ENCODE data around the gene ZNF391.
"Not testable (repeated sequence)": the region's sequence is repeated elsewhere in the genome, so short reads cannot be mapped to it uniquely, and the experiment has no call there.

The ZNF391 gene

DNA sequence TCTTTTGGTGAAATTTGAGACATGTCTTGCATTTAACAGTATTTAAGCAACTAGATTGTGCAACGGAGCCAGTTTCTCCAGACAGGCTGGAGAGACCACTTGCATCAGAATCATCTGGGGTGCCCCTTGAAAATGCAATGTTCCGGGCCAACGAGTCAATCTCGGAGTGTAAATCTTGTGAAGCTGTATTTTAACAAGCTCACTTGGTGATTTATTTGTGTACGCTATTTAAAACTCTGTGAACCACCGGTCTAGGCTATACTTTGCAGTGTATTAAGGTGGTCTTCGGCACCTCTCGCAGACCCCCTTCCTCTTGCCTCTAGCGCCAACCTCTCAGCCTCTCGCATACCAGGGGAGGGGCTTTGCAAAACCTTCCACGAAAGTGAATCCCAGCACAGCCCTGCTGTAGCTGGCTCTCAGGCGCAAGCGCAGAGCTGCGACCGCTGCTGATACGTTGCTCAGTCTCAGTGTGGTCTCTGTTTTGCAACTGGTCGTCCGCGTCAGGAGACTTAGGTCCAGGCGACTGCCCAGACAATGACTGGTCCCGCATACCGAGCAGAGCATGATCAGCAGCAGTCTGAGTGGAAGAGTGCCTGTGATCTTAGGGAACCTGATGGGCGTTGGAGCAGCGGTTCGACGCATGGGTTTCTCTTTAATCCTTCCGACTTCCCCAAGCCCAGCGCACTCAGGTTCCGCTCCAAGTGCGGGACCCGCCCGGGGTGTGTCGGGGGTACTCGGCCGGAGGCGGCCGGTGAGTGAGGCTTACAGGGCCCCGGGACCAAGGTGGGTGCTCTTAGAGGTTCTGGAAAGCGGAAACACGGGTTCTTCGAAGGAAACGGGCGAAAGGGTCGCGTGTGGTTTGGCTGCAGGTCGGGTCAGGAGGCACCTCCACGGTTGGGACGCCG, at the start of gene ZNF391:
Gene ZNF391, plus strand, starts transcription at position 467 of the 905 bp plus-strand sequence. CDS start 11,612 bp downstream, outside the sequence.
- peak; percentile 76 for DNase-seq

- DNase-seq = no peak
These were observed 35.7 kb upstream of the ZNF391 start for GRCh38 chr6:27352850-27353249.

GRCh38 chr6:27358786-27359185, 29.8 kb upstream of the ZNF391 start:
- no peak for DNase-seq

DNA sequence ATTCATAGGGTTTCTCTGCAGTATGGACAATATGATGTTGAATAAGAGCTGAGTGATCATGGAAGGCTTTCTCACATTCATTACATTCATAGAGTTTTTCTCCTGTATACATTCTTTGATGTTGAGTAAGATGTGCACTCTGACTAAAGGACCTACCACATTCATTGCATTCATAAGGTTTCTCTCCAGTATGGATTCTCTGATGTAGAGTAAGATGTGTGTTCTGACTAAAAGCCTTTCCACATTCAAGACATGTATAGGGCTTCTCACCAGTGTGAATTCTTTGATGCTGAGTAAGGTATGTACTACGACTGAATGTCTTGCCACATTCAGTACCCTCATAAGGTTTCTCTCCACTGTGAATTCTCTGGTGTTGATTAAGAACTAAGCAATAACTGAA, 29.3 kb upstream of the ZNF391 start:
- no peak for DNase-seq

GRCh38 chr6:27368202-27368601, 20.4 kb upstream of the ZNF391 start:
- no peak for DNase-seq

GRCh38 chr6:27370391-27370790, 18.2 kb upstream of the ZNF391 start:
- no peak for DNase-seq

DNA sequence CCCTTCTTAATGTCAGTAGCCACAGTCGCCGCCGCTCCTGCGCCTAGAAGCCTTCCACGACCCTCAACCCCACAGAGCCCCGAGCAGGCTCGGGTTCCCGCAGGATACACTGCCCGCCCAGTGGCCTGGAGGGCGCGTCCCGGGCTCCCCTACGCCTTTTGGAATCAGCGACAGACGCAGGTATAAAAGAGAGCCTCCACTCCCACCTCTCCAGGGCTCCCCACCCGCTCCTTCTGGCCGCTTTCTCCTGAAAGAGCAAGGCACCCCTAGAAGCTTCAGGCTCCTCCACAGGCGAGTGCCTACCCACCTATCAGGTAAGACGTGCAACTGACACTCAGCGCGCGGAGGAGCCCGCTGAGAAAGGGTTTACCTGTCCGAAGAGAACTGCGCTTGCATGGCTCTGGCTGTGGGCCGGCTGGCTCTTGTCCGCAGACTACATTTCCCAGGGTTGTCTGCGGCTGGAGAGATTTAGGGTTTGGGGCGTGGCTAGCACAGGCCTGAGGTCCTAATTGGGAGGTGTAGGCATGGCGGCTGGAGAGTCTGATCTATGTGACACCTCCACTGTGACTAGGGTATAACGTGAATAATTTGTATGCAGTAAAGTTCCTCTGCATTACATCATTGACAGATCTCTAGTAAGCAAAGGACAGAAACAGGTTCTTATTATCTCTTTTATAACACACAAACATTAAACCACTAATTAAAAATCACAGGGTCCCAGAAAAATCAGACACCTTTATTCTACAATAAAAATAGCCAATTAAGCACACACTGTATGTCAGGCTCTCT, 13.5 kb upstream of the ZNF391 start:
- DNase-seq = peak; percentile 78

- no peak for DNase-seq
These were observed 12.9 kb upstream of the ZNF391 start for GRCh38 chr6:27375613-27376079.

GRCh38 chr6:27378406-27378805, 10.2 kb upstream of the ZNF391 start:
- DNase-seq = not testable (repeated sequence)

DNA sequence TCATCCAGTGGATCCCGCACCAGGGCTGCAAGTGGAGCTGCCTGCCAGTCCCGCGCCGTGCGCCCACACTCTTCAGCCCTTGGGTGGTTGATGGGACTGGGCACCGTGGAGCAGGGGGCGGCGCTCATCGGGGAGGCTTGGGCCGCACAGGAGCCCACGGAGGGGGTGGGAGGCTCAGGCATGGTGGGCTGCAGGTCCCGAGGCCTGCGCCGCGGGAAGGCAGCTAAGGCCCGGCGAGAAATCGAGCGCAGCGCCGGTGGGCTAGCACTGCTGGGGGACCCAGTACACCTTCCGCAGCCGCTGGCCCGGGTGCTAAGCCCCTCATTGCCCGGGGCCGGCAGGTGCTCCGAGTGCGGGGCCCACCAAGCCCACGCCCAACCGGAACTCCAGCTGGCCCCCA, 7.6 kb upstream of the ZNF391 start:
- not testable (repeated sequence) for DNase-seq

DNA sequence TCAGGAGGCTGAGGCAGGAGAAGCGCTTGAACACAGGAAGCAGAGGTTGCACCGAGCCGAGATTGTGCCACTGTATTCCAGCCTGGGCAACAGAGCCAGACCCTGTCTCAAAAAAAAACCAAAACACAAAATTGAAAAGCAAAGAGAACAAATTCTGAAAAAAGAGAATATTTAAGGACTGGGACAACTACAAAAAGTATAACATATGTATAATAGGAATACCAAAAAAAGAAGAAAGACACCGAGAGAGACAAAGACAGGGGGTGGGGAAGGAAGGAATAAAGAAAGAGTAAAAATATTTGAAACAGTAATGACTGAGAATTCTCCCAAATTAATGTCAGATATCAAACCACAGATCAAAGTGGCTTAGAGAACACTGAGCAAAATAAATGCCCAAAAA, 5.5 kb upstream of the ZNF391 start:
- DNase-seq = no peak

- no peak for DNase-seq
These were observed 5.1 kb upstream of the ZNF391 start for GRCh38 chr6:27383481-27383880.

DNA sequence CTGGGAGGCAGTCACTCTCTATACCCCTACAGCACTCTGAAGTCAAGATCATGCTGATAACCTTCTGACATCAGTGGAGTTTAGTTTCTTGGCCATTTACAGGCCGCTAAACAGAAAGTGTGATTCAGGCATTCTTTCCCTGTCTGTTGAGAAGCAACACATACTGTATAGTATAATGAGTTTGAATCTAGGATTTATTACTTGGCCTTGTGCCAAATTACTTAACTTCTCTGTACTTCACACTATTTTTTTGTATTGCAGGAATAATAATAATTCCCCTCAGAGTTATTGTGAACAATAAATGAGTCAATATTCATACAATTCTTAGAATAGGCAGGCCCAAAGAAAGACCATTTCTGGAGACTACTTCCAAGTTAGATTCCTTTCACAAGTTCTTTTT, 4.1 kb downstream of the ZNF391 start:
- no peak for DNase-seq

GRCh38 chr6:27394073-27394472, 5.5 kb downstream of the ZNF391 start:
- DNase-seq = no peak

- no peak for DNase-seq
These were observed 12.5 kb downstream of the ZNF391 start for GRCh38 chr6:27400877-27401642.

DNA sequence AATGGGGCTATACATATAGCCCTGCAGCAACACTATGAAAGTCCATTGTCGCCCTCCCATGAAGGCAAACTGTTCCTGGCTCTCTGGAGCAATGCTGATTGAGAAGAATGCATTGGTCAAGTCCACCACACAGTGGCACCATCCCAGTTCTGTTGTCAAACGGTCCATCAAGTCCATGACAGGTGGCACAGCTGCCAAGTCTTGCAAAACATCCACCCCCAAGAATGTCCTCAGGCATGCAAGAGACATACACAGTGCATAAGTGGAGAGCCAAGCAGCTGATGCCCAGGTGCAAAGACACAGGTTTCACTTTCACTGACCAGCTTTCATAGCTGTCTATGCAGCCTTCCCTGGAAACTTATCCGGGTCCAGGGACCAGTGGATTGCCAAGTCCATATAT, 17.5 kb downstream of the ZNF391 start:
- no peak for DNase-seq

DNA sequence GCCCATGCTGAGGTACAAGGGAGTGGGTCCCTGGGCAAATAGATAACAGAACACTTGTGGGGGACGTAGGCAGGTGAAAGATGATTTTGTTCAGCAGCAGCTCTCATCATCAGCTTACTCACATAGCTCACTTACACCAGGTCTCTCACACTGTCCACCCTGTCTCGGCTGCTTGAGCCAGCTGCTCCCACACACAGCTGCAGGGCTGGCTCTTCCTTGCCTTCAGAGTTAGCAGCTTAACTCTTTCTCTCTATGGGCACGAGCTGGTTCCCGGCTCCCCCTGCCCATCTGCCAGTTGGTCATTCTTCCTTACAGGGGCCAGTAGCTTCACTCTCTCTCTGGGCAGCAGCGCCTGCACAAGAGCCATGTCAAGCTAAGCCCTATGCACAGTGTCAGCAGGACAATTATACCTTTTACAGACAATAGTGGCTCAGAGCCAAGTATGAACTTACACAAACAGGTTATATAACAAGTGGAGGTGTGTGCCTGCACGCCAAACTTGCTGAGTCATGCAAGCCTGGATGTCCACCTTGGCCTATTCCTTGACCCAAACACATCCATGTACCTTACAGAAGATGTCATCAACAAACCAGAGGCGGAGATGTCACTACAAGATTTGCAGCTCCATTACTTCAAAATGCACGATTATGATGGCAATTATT, 18.7 kb downstream of the ZNF391 start:
- DNase-seq = no peak

DNA sequence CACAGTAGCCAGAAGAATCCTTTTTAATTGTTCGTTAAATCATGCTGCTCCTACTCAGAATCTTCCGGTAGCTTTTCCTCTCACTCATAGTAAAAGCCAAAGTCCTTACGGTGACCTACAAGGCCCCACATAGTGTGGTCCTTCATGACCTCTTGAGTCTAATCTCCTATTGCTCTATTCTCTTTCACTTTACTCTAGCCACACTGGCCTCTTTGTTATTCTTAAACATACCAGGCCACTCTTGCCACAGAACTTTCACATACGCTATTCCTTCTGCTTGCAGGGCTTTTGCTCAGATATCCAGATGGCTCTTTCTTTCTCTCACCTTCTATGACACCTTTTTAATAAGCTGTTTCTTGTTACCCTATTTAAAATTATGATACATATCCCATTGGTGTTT, 25.7 kb downstream of the ZNF391 start:
- no peak for DNase-seq

GRCh38 chr6:27414996-27415395, 26.4 kb downstream of the ZNF391 start:
- DNase-seq = no peak

DNA sequence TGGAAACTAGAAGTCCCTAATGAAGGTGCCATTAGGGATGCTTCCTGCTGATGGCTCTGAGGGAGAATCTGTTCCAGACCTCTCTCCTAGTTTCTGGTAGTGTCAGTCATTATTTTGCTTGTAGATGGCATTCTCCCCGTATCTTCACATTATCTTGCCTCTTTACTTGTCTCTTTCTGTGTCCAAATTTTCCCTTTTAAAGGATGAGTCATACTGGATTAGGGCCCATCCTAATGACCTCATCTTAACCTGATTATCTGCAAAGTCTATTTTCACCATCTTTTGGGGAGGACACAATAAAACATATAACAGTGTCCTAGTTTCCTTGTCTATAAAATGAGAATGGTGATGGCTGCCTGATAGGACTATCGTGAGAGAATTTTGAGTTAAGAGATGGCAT, 27.3 kb downstream of the ZNF391 start:
- DNase-seq = no peak

GRCh38 chr6:27419363-27419762, 30.8 kb downstream of the ZNF391 start:
- DNase-seq = no peak

DNA sequence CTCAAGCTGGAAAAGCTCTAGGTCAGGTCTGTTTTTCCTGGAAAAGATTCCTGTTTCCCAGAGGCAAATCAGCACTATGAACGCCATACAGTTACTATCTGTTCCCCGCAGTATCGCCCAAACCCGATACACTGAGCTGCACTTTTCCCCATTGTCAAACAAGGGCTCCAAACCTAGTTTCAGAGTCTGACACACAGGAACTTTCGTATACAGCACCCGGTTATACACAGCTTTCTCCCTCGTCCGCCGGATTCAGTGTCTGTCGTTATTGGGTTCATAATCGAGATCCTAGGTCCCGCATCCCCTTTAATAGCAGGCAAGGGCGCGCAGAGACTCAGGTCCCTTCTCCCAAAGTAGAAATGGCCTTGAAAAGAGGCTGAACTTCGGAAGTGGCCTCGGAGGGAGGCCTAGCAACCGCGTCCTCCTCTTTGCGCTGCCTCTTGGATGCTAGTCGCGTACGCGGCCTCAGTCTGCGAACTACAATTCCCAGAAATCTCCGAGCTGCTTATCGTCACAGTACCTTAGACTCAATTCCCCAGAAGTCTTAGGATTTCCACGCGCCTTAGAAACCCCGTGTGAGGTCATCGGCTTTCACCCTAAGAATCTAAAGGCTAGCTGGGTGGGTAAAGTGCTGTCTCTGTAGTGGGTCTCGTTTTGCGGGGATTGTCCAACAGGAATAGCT, 34.2 kb downstream of the ZNF391 start:
- no peak for DNase-seq
